Kidney epithelial cell (primary cell): ENCODE results near the gene AAR2. TPM values are rescaled to one million over a fixed set of nuclear protein-coding genes. Genes with fewer than 3 reads are reported as not detected.

Experiments
- DNase-seq: peaks from one replicate; pipeline ENCODE4 v3.0.0-alpha.2; 2010; ENCODE audit warnings: low read depth
- H3K27me3 ChIP-seq: 2 replicates; pipeline ENCODE4 v1.6.0; 2011; ENCODE audit warnings: low read length; ENCODE audit not compliant: control insufficient read depth, insufficient read depth
- H3K36me3 ChIP-seq: 2 replicates; pipeline ENCODE4 v1.5.1; 2011; ENCODE audit warnings: low read length; ENCODE audit not compliant: control insufficient read depth, insufficient read depth
- H3K4me3 ChIP-seq: 2 replicates; pipeline ENCODE4 v1.5.1; 2011; ENCODE audit warnings: low read depth, mild to moderate bottlenecking, control low read depth, low read length
- CTCF ChIP-seq: IDR thresholded peaks from 2 replicates; pipeline ENCODE4 v1.5.1; 2011; ENCODE audit warnings: mild to moderate bottlenecking, moderate library complexity, low read length, control low read depth, inconsistent platforms; ENCODE audit not compliant: insufficient read depth, poor library complexity, severe bottlenecking
- total RNA-seq: library from RNA; depleted of rRNA; stranded (reverse); fragments of >200 nt; gene quantifications from 2 replicates; pipeline ENCODE4 v1.2.3, GENCODE V29; 2015

AAR2 gene
- total RNA-seq, 1 donor from 2014 or later = 30.1 TPM

- Histone ChIP-seq H3K27me3 (no peaks in the 10 kb centered on the region), H3K36me3 (peaks cover 3% of the 10 kb centered on the region), H3K4me3 (no peak overlapping the region)
- no peak for DNase-seq
- TF ChIP-seq CTCF = no peak
Observed at GRCh38 chr20:36248836-36249235, 12.6 kb downstream of the AAR2 start.

- DNase-seq = no peak
- no peak for TF ChIP-seq CTCF
- no peak overlapping the region for H3K4me3 ChIP-seq
- H3K36me3 ChIP-seq = peaks cover 3% of the 10 kb centered on the region
- no peaks in the 10 kb centered on the region for H3K27me3 ChIP-seq
Observed at GRCh38 chr20:36249450-36249849, 13.2 kb downstream of the AAR2 start.

GRCh38 chr20:36251426-36251825 lies 15.1 kb downstream of the AAR2 start:
- Histone ChIP-seq H3K27me3 (no peaks in the 10 kb centered on the region), H3K36me3 (peaks cover 2% of the 10 kb centered on the region), H3K4me3 (no peak overlapping the region)
- DNase-seq = no peak
- no peak for TF ChIP-seq CTCF

- H3K4me3 ChIP-seq = no peak overlapping the region
- no peak for TF ChIP-seq CTCF
- DNase-seq = no peak
- H3K36me3 ChIP-seq = peaks cover 2% of the 10 kb centered on the region
- no peaks in the 10 kb centered on the region for H3K27me3 ChIP-seq
Observed at GRCh38 chr20:36252511-36252910, 16.2 kb downstream of the AAR2 start.

GRCh38 chr20:36253036-36253435 lies 16.8 kb downstream of the AAR2 start:
- H3K27me3 ChIP-seq = no peaks in the 10 kb centered on the region
- DNase-seq = no peak
- no peak overlapping the region for H3K4me3 ChIP-seq
- H3K36me3 ChIP-seq = peaks cover 2% of the 10 kb centered on the region
- no peak for TF ChIP-seq CTCF

- TF ChIP-seq CTCF = no peak
- Histone ChIP-seq H3K36me3 (peaks cover 2% of the 10 kb centered on the region), H3K4me3 (no peak overlapping the region), H3K27me3 (no peaks in the 10 kb centered on the region)
- no peak for DNase-seq
Observed at GRCh38 chr20:36254076-36254475, 17.8 kb downstream of the AAR2 start.
